Measurements from ENCODE around the gene AREG. TPM values are rescaled to one million over a fixed set of nuclear protein-coding genes. Genes with fewer than 3 reads are reported as not detected.

AREG gene, protein sequence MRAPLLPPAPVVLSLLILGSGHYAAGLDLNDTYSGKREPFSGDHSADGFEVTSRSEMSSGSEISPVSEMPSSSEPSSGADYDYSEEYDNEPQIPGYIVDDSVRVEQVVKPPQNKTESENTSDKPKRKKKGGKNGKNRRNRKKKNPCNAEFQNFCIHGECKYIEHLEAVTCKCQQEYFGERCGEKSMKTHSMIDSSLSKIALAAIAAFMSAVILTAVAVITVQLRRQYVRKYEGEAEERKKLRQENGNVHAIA
- 0.49 TPM for total RNA-seq

DNA sequence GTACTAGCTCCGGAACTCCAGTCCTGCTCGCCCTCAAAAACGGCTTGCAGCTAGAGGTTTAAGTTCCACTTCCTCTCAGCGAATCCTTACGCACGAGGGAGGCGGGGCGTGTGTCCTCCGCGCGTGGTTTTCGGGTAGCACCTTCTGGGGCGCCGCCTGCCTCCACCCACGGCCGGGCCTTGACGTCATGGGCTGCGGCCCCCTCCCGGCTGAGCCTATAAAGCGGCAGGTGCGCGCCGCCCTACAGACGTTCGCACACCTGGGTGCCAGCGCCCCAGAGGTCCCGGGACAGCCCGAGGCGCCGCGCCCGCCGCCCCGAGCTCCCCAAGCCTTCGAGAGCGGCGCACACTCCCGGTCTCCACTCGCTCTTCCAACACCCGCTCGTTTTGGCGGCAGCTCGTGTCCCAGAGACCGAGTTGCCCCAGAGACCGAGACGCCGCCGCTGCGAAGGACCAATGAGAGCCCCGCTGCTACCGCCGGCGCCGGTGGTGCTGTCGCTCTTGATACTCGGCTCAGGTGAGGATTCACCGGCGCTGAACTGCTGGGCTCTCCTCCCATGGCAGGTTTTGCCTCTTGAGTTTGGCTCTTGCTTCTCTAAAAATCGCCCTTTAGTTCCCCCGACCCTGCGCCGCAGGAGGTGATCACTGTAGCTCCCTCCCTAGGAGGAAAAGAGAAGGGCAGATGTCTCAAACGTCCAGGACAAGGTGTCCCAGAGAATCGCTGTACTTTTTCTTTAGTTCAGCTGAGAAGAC is at the start of gene AREG:
TSS of gene AREG (plus strand) at position 246 of the 752 bp plus-strand sequence. CDS start at position 456, 210 bp downstream.

Other genes with a start within 250 kb of the AREG start
- gene EPGN, start 136.7 kb upstream of the AREG start, total RNA-seq: 1.3 TPM
- 0.27 TPM for gene EREG, start 80.0 kb upstream of the AREG start, total RNA-seq